Activated CD8-positive, alpha-beta T cell treated with anti-CD3 and anti-CD28 coated beads, Interleukin-2, amount 10 ng/mL, durations not matched to agents 7 days and 5 days (primary cell): ENCODE results near the gene TGM2. TPM values are rescaled to one million over a fixed set of nuclear protein-coding genes. Genes with fewer than 3 reads are reported as not detected.
"Not testable (repeated sequence)": the region's sequence is repeated elsewhere in the genome, so short reads cannot be mapped to it uniquely, and the experiment has no call there.

Experiments used
- ATAC-seq: fragments of 150-1000 bp; cut with Tn5 transposase; one replicate; pipeline ENCODE4 v1.10.0; 2021; ENCODE audit warnings: moderate library complexity
- CTCF ChIA-PET: fragments of 350-600 bp; sonication (Branson Sonifier 250); formaldehyde crosslinking; loops from one replicate; lab custom pipeline; 2021; ENCODE audit warnings: antibody characterized with exemption; lab: Charles Lee
- POLR2A ChIA-PET: fragments of 350-600 bp; sonication (Branson Sonifier 250); formaldehyde crosslinking; loops from one replicate; lab custom pipeline; 2021; ENCODE audit warnings: antibody characterized with exemption; lab: Charles Lee
- DNase-seq: peaks from one replicate; pipeline ENCODE4 v3.0.0-alpha.2; 2020
- H3K27ac Mint-ChIP-seq: one replicate; pipeline ENCODE4 v1.8.0; 2021; ENCODE audit warnings: mild to moderate bottlenecking, mixed read lengths
- H3K27me3 Mint-ChIP-seq: one replicate; pipeline ENCODE4 v1.8.0; 2021; ENCODE audit warnings: low read depth, mixed read lengths
- H3K36me3 Mint-ChIP-seq: one replicate; pipeline ENCODE4 v1.8.0; 2021; ENCODE audit warnings: low read depth, mixed read lengths
- H3K4me1 Mint-ChIP-seq: one replicate; pipeline ENCODE4 v1.8.0; 2021; ENCODE audit warnings: low read depth, mixed read lengths
- H3K4me3 Mint-ChIP-seq: one replicate; pipeline ENCODE4 v1.8.0; 2021; ENCODE audit warnings: mild to moderate bottlenecking, mixed read lengths
- H3K9me3 Mint-ChIP-seq: one replicate; pipeline ENCODE4 v1.8.0; 2022; ENCODE audit warnings: mixed read lengths; ENCODE audit not compliant: insufficient read depth
- total RNA-seq, 2 experiments: library from RNA; stranded (reverse); gene quantifications; one replicate each; pipeline ENCODE4 v1.2.3, GENCODE V29; 2021

Gene TGM2
- total RNA-seq, 2 experiments from 2014 or later = 0.31 to 0.34 TPM

GRCh38 chr20:38113401-38114325 is 51.4 kb downstream of the TGM2 start:
- no peak overlapping the region for H3K4me3 Mint-ChIP-seq
- H3K9me3 Mint-ChIP-seq = no peaks in the 10 kb centered on the region
- peak overlapping the region; percentile 19 for H3K27ac Mint-ChIP-seq
- DNase-seq (peak; percentile 66), ATAC-seq (peak; percentile 68)
- peaks cover 12% of the 10 kb centered on the region for H3K4me1 Mint-ChIP-seq
- H3K36me3 Mint-ChIP-seq = no peaks in the 10 kb centered on the region
- peaks cover 17% of the 10 kb centered on the region for H3K27me3 Mint-ChIP-seq
- POLR2A ChIA-PET = interaction anchor here (1.4 kb wide), 1 partner anchor 107 kb away, joined by 3 read pairs; no protein-coding TSS in a partner anchor
- CTCF ChIA-PET = interaction anchor here (0.6 to 3.4 kb wide), 15 partner anchors 12 to 113 kb away, joined by 3 to 39 read pairs (median 3); no protein-coding TSS in a partner anchor

GRCh38 chr20:38112930-38113294 is 52.2 kb downstream of the TGM2 start:
- Mint-ChIP-seq H3K4me3 (no peak overlapping the region), H3K9me3 (no peaks in the 10 kb centered on the region), H3K4me1 (peaks cover 12% of the 10 kb centered on the region), H3K36me3 (no peaks in the 10 kb centered on the region), H3K27me3 (peaks cover 17% of the 10 kb centered on the region), H3K27ac (no peak overlapping the region)
- ATAC-seq = no peak
- ChIA-PET POLR2A (interaction anchor here (1.4 kb wide), 1 partner anchor 108 kb away, joined by 3 read pairs; no protein-coding TSS in a partner anchor), CTCF (interaction anchor here (1.2 to 3.4 kb wide), 2 partner anchors 40 to 109 kb away, joined by 5 to 39 read pairs; no protein-coding TSS in a partner anchor)
- DNase-seq = peak; percentile 4

- peak; percentile 18 for DNase-seq
- Mint-ChIP-seq H3K4me3 (no peak overlapping the region), H3K9me3 (no peaks in the 10 kb centered on the region), H3K27me3 (peaks cover 12% of the 10 kb centered on the region), H3K27ac (no peak overlapping the region), H3K36me3 (no peaks in the 10 kb centered on the region), H3K4me1 (peaks cover 12% of the 10 kb centered on the region)
- ATAC-seq = no peak
- ChIA-PET CTCF (interaction anchor here (1.2 to 3.4 kb wide), 2 partner anchors 39 to 109 kb away, joined by 5 to 39 read pairs; no protein-coding TSS in a partner anchor), POLR2A (interaction anchor here (1.4 kb wide), 1 partner anchor 108 kb away, joined by 3 read pairs; no protein-coding TSS in a partner anchor)
Observed at GRCh38 chr20:38112261-38112929, 52.7 kb downstream of the TGM2 start.

GRCh38 chr20:38111366-38112232 is 53.5 kb downstream of the TGM2 start:
- DNase-seq = peak; percentile 4
- Mint-ChIP-seq H3K36me3 (no peaks in the 10 kb centered on the region), H3K27ac (no peak overlapping the region), H3K27me3 (peaks cover 6% of the 10 kb centered on the region), H3K9me3 (no peaks in the 10 kb centered on the region), H3K4me3 (no peak overlapping the region), H3K4me1 (peaks cover 12% of the 10 kb centered on the region)
- no peak for ATAC-seq
- POLR2A ChIA-PET = no interaction called here
- CTCF ChIA-PET = interaction anchor here (2.3 kb wide), 1 partner anchor 110 kb away, joined by 10 read pairs; no protein-coding TSS in a partner anchor

GRCh38 chr20:38110525-38111178 is 54.4 kb downstream of the TGM2 start:
- peaks cover 3% of the 10 kb centered on the region for H3K27me3 Mint-ChIP-seq
- no peaks in the 10 kb centered on the region for H3K9me3 Mint-ChIP-seq
- DNase-seq (peak; percentile 16), ATAC-seq (no peak)
- no peak overlapping the region for H3K4me3 Mint-ChIP-seq
- H3K27ac Mint-ChIP-seq = no peak overlapping the region
- POLR2A ChIA-PET = no interaction called here
- CTCF ChIA-PET = interaction anchor here (0.7 to 2.3 kb wide), 2 partner anchors 37 to 111 kb away, joined by 3 to 10 read pairs; no protein-coding TSS in a partner anchor
- no peaks in the 10 kb centered on the region for H3K36me3 Mint-ChIP-seq
- H3K4me1 Mint-ChIP-seq = peaks cover 12% of the 10 kb centered on the region

- ChIA-PET POLR2A (no interaction called here), CTCF (interaction anchor here (0.7 to 2.3 kb wide), 3 partner anchors 10 to 112 kb away, joined by 3 to 10 read pairs (median 5); no protein-coding TSS in a partner anchor)
- peaks cover under 1% of the 10 kb centered on the region for H3K27me3 Mint-ChIP-seq
- ATAC-seq (no peak), DNase-seq (no peak)
- no peaks in the 10 kb centered on the region for H3K36me3 Mint-ChIP-seq
- H3K4me1 Mint-ChIP-seq = peaks cover 12% of the 10 kb centered on the region
- H3K9me3 Mint-ChIP-seq = no peaks in the 10 kb centered on the region
- no peak overlapping the region for H3K27ac Mint-ChIP-seq
- no peak overlapping the region for H3K4me3 Mint-ChIP-seq
Observed at GRCh38 chr20:38109591-38110524, 55.2 kb downstream of the TGM2 start.

- ChIA-PET POLR2A (no interaction called here), CTCF (interaction anchor here (0.7 to 1.2 kb wide), 2 partner anchors 10 to 112 kb away, joined by 4 to 5 read pairs; no protein-coding TSS in a partner anchor)
- peaks cover 10% of the 10 kb centered on the region for H3K4me1 Mint-ChIP-seq
- H3K9me3 Mint-ChIP-seq = no peaks in the 10 kb centered on the region
- no peak overlapping the region for H3K27ac Mint-ChIP-seq
- H3K36me3 Mint-ChIP-seq = no peaks in the 10 kb centered on the region
- H3K4me3 Mint-ChIP-seq = no peak overlapping the region
- no peak for DNase-seq
- H3K27me3 Mint-ChIP-seq = peaks cover 2% of the 10 kb centered on the region
- ATAC-seq = no peak
Observed at GRCh38 chr20:38108986-38109541, 56.0 kb downstream of the TGM2 start.

GRCh38 chr20:38108438-38108985 is 56.6 kb downstream of the TGM2 start:
- ATAC-seq (no peak), DNase-seq (no peak)
- Mint-ChIP-seq H3K4me1 (peaks cover 5% of the 10 kb centered on the region), H3K9me3 (no peaks in the 10 kb centered on the region), H3K27me3 (peaks cover 2% of the 10 kb centered on the region), H3K36me3 (no peaks in the 10 kb centered on the region), H3K27ac (no peak overlapping the region), H3K4me3 (no peak overlapping the region)
- ChIA-PET CTCF (interaction anchor here (0.7 to 1.2 kb wide), 2 partner anchors 9 to 113 kb away, joined by 4 to 5 read pairs; no protein-coding TSS in a partner anchor), POLR2A (no interaction called here)

GRCh38 chr20:38107916-38108315 is 57.2 kb downstream of the TGM2 start:
- H3K4me1 Mint-ChIP-seq, H3K27me3 Mint-ChIP-seq, H3K36me3 Mint-ChIP-seq, ATAC-seq, POLR2A ChIA-PET, H3K9me3 Mint-ChIP-seq, DNase-seq, H3K27ac Mint-ChIP-seq, H3K4me3 Mint-ChIP-seq, CTCF ChIA-PET: not testable (repeated sequence)
